ENCODE measurements around the gene DFFB. TPM values are rescaled to one million over a fixed set of nuclear protein-coding genes. Genes with fewer than 3 reads are reported as not detected.

Gene DFFB, protein sequence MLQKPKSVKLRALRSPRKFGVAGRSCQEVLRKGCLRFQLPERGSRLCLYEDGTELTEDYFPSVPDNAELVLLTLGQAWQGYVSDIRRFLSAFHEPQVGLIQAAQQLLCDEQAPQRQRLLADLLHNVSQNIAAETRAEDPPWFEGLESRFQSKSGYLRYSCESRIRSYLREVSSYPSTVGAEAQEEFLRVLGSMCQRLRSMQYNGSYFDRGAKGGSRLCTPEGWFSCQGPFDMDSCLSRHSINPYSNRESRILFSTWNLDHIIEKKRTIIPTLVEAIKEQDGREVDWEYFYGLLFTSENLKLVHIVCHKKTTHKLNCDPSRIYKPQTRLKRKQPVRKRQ
- 12.1 TPM for polyA plus RNA-seq (2012; ENCODE audit: insufficient read length, low read depth)

DNA sequence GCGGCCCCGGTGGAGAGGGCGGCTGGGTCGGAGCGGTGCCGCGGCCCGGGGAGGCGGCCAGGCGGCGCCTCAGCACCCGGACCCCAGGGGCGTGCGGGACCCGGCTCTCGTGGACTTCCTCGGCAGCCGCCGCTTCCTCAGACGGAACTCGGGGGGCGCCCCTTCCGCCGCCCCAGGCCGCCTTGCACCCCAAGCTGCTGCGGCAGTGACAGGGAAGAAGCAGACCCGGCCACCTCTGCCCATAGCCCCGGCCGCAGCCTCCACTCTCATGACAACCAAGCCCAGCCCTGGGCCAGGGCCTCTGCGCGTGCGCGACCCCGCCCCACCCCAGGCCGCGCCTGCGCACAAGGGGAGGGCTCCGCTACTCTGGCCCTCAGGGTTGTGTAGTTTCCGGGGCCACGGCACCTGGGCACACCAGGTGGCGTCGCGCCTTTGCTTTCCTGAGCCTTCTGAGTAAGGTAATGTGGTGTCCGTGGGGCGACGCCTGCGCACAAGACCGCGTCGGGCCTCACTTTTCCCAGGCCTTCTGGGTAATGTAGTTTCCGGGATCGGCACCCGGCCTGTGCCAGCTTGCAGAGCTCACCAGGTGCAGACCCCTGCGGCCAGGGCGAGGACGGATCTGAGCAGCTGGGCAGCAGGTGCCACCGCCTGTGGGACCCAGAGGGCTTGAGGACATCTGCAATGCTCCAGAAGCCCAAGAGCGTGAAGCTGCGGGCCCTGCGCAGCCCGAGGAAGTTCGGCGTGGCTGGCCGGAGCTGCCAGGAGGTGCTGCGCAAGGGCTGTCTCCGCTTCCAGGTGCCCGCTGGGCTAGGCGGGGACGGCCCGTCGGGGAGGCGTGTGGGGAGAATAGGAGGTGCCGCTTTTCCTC, at the start of gene DFFB, which contains the start of gene CEP104:
DFFB (plus strand) TSS at position 554 of the 868 bp plus-strand sequence; CDS start at position 682, 128 bp downstream.
CEP104 (minus strand) TSS at position 289 of the 868 bp plus-strand sequence. CDS start 4,804 bp downstream, outside the sequence.
- TF ChIP-seq TAF1 (IDR thresholded peaks at IDR 0.05; ENCODE audit: borderline replicate concordance, insufficient read depth, low read length): 0 out of 2 replicates have a peak, but pooled peaks have one; percentile 60
- peak; percentile 65 for TF ChIP-seq POLR2AphosphoS5 (IDR thresholded peaks at IDR 0.05; ENCODE audit: low read depth, low read length)
- TF ChIP-seq, protein P1, sequence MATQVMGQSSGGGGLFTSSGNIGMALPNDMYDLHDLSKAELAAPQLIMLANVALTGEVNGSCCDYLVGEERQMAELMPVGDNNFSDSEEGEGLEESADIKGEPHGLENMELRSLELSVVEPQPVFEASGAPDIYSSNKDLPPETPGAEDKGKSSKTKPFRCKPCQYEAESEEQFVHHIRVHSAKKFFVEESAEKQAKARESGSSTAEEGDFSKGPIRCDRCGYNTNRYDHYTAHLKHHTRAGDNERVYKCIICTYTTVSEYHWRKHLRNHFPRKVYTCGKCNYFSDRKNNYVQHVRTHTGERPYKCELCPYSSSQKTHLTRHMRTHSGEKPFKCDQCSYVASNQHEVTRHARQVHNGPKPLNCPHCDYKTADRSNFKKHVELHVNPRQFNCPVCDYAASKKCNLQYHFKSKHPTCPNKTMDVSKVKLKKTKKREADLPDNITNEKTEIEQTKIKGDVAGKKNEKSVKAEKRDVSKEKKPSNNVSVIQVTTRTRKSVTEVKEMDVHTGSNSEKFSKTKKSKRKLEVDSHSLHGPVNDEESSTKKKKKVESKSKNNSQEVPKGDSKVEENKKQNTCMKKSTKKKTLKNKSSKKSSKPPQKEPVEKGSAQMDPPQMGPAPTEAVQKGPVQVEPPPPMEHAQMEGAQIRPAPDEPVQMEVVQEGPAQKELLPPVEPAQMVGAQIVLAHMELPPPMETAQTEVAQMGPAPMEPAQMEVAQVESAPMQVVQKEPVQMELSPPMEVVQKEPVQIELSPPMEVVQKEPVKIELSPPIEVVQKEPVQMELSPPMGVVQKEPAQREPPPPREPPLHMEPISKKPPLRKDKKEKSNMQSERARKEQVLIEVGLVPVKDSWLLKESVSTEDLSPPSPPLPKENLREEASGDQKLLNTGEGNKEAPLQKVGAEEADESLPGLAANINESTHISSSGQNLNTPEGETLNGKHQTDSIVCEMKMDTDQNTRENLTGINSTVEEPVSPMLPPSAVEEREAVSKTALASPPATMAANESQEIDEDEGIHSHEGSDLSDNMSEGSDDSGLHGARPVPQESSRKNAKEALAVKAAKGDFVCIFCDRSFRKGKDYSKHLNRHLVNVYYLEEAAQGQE (IDR thresholded peaks at IDR 0.05; ENCODE audit: insufficient read depth in 1 of 2, low read depth in 2 of 2, low read length in 2 of 2): no peak
- no peak for TF ChIP-seq FOXP2 (optimal IDR thresholded peaks at IDR 0.05; ENCODE audit: borderline replicate concordance, extremely low read depth, extremely low read length, insufficient read depth)
- no peak for TF ChIP-seq SIN3A (IDR thresholded peaks at IDR 0.05; ENCODE audit: borderline replicate concordance, insufficient read depth, low read length)

DNA sequence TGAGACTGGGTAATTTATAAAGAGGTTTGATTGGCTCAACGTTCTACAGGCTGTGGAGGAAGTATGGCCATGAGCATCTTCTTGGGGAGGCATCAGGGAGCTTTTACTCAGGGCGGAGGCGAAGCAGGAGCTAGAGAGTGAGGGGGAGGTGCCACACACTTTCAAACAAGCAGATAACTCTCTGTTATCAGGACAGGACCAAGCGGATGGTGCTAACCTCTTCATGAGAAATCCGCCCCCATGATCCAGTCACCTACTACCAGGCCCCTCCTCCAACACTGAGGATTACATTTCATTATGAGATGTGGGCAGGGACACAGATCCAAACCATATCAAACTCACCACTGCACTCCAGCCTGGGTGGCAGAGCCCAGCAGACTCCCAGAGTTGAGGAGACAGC, 49.5 kb upstream of the DFFB start:
- no peak for TF ChIP-seq POLR2AphosphoS5 (IDR thresholded peaks at IDR 0.05; ENCODE audit: low read depth, low read length)
- no peak for TF ChIP-seq SIN3A (IDR thresholded peaks at IDR 0.05; ENCODE audit: borderline replicate concordance, insufficient read depth, low read length)
- TF ChIP-seq FOXP2 (optimal IDR thresholded peaks at IDR 0.05; ENCODE audit: borderline replicate concordance, extremely low read depth, extremely low read length, insufficient read depth): no peak
- TF ChIP-seq TAF1 (IDR thresholded peaks at IDR 0.05; ENCODE audit: borderline replicate concordance, insufficient read depth, low read length): no peak
- TF ChIP-seq, protein P1 (IDR thresholded peaks at IDR 0.05; ENCODE audit: insufficient read depth in 1 of 2, low read depth in 2 of 2, low read length in 2 of 2): no peak

DNA sequence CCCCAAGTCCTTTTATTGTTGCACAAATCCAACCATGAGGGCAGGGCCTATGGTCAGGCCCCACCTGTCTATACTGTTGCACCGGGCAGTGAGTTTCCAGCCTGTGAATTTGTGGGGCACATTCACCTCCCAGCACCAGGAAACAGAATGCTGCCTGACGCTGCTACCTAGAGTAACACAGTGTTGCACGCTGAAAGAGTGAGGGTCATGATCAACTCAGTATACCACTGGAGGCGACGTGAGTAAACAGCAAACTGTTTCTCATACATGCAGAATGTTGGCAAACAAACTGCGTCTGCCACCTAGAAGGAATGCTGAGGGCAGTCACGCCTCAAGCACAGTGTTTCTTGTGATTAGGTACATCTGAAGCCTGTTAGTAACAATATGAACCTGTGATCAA, 47.6 kb upstream of the DFFB start:
- TF ChIP-seq, protein P1 (IDR thresholded peaks at IDR 0.05; ENCODE audit: insufficient read depth in 1 of 2, low read depth in 2 of 2, low read length in 2 of 2): no peak
- TF ChIP-seq SIN3A (IDR thresholded peaks at IDR 0.05; ENCODE audit: borderline replicate concordance, insufficient read depth, low read length): no peak
- no peak for TF ChIP-seq POLR2AphosphoS5 (IDR thresholded peaks at IDR 0.05; ENCODE audit: low read depth, low read length)
- TF ChIP-seq FOXP2 (optimal IDR thresholded peaks at IDR 0.05; ENCODE audit: borderline replicate concordance, extremely low read depth, extremely low read length, insufficient read depth): no peak
- TF ChIP-seq TAF1 (IDR thresholded peaks at IDR 0.05; ENCODE audit: borderline replicate concordance, insufficient read depth, low read length): no peak

DNA sequence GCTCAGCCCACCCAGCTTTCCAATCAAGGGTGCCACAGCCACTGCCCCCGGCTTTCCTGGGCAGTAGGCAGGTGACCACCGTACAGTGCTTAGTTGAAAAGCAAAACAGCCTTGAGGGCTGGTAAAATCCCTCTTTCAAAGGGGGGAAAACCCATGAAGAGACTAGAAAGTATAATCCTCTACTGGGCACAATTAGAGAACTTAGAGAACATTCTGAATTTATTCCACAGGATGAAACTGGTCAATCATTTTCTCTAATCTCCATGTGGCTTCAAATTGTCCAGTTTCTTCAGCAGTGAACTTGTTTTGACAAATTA, 45.7 kb upstream of the DFFB start:
- TF ChIP-seq POLR2AphosphoS5 (IDR thresholded peaks at IDR 0.05; ENCODE audit: low read depth, low read length) (no peak), FOXP2 (optimal IDR thresholded peaks at IDR 0.05; ENCODE audit: borderline replicate concordance, extremely low read depth, extremely low read length, insufficient read depth) (no peak), TAF1 (IDR thresholded peaks at IDR 0.05; ENCODE audit: borderline replicate concordance, insufficient read depth, low read length) (no peak), SIN3A (IDR thresholded peaks at IDR 0.05; ENCODE audit: borderline replicate concordance, insufficient read depth, low read length) (no peak)
- TF ChIP-seq, protein P1 (IDR thresholded peaks at IDR 0.05; ENCODE audit: insufficient read depth in 1 of 2, low read depth in 2 of 2, low read length in 2 of 2): no peak
